Raji (cell line): ENCODE measurements around the gene TMX3.

Source experiments
- POLR2A ChIP-seq: IDR thresholded peaks from 2 replicates; pipeline ENCODE4 v1.6.1; 2011; ENCODE audit warnings: low read depth, low read length, control low read depth; ENCODE audit not compliant: insufficient read depth

TMX3 gene

GRCh38 chr18:68722821-68723220, 7.9 kb upstream of the TMX3 start:
- TF ChIP-seq POLR2A = no peak

- no peak for TF ChIP-seq POLR2A
These were observed 7.0 kb upstream of the TMX3 start for GRCh38 chr18:68721681-68722583.

- TF ChIP-seq POLR2A = no peak
These were observed 569 bp downstream of the TMX3 start for GRCh38 chr18:68714366-68714711.

- no peak for TF ChIP-seq POLR2A
These were observed 1.1 kb downstream of the TMX3 start for GRCh38 chr18:68713796-68714195.

- TF ChIP-seq POLR2A = no peak
These were observed 1.8 kb downstream of the TMX3 start for GRCh38 chr18:68713131-68713530.

GRCh38 chr18:68707646-68708045, 7.3 kb downstream of the TMX3 start:
- no peak for TF ChIP-seq POLR2A

GRCh38 chr18:68705119-68705518, 9.8 kb downstream of the TMX3 start:
- no peak for TF ChIP-seq POLR2A

- TF ChIP-seq POLR2A = no peak
These were observed 11.6 kb downstream of the TMX3 start for GRCh38 chr18:68703326-68703725.

- TF ChIP-seq POLR2A = no peak
These were observed 13.6 kb downstream of the TMX3 start for GRCh38 chr18:68701353-68701752.

- TF ChIP-seq POLR2A = no peak
These were observed 15.9 kb downstream of the TMX3 start for GRCh38 chr18:68699043-68699442.

GRCh38 chr18:68696937-68697336, 18.0 kb downstream of the TMX3 start:
- no peak for TF ChIP-seq POLR2A

GRCh38 chr18:68694316-68694715, 20.6 kb downstream of the TMX3 start:
- no peak for TF ChIP-seq POLR2A

GRCh38 chr18:68693091-68693815, 21.7 kb downstream of the TMX3 start:
- no peak for TF ChIP-seq POLR2A

GRCh38 chr18:68679528-68679927, 35.4 kb downstream of the TMX3 start:
- TF ChIP-seq POLR2A = no peak

- TF ChIP-seq POLR2A = no peak
These were observed 38.0 kb downstream of the TMX3 start for GRCh38 chr18:68676913-68677312.

GRCh38 chr18:68667121-68667520, 47.8 kb downstream of the TMX3 start:
- TF ChIP-seq POLR2A = no peak
